ENCODE data around the gene RPL21. TPM values are rescaled to one million over a fixed set of nuclear protein-coding genes. Genes with fewer than 3 reads are reported as not detected.

The RPL21 gene
- total RNA-seq, 1 donor from 2014 or later: 377 TPM

GRCh38 chr13:27271570-27272096 lies 20.3 kb downstream of the RPL21 start:
- Histone ChIP-seq H3K4me3 (peak overlapping the region; percentile 67 to 84), H3K4me1 (peaks cover 4 to 30% of the 10 kb centered on the region in 2 donors), H3K36me3 (peaks cover 0 to 10% of the 10 kb centered on the region in 2 donors), H3K9me3 (no peaks in the 10 kb centered on the region), H3K27me3 (no peaks in the 10 kb centered on the region), H3K27ac (peak overlapping the region; percentile 91 to 93)
- intact Hi-C loops (cut with DNase I): loop anchor here (2.0 to 10.0 kb wide), 5 partner anchors 86 to 863 kb away; partner anchors contain the start of genes LNX2, PAN3 and POLR1D
- TF ChIP-seq CTCF (IDR thresholded peaks at IDR 0.05): no peak
- DNase-seq (ENCODE audit: low spot score in 2 of 2): no peak

GRCh38 chr13:27273658-27274425 lies 22.5 kb downstream of the RPL21 start:
- TF ChIP-seq CTCF (IDR thresholded peaks at IDR 0.05): no peak

GRCh38 chr13:27274631-27275030 lies 23.3 kb downstream of the RPL21 start:
- no peak for DNase-seq (ENCODE audit: low spot score in 2 of 2)
- H3K4me3 ChIP-seq: no peak overlapping the region
- H3K9me3 ChIP-seq: no peaks in the 10 kb centered on the region
- H3K27me3 ChIP-seq: no peaks in the 10 kb centered on the region
- H3K27ac ChIP-seq: peak overlapping the region; percentile 82
- peaks cover 4 to 30% of the 10 kb centered on the region in 2 donors for H3K4me1 ChIP-seq
- peaks cover 0 to 10% of the 10 kb centered on the region in 2 donors for H3K36me3 ChIP-seq
- no peak for TF ChIP-seq CTCF (IDR thresholded peaks at IDR 0.05)
- intact Hi-C loops (cut with DNase I): loop anchor here (5.0 to 10.0 kb wide), 4 partner anchors 83 to 860 kb away; partner anchors contain the start of genes LNX2, PAN3 and POLR1D

More at GRCh38 chr13:27273658-27274425, 22.5 kb downstream of the RPL21 start:
- intact Hi-C loops (cut with DNase I): loop anchor here (5.0 to 10.0 kb wide), 4 partner anchors 83 to 861 kb away; partner anchors contain the start of genes LNX2, PAN3 and POLR1D
- Histone ChIP-seq H3K9me3 (no peaks in the 10 kb centered on the region), H3K36me3 (peaks cover 0 to 10% of the 10 kb centered on the region in 2 donors), H3K4me3 (peak overlapping the region in 1 of 2 donors; percentile 67), H3K4me1 (peaks cover 4 to 30% of the 10 kb centered on the region in 2 donors), H3K27me3 (no peaks in the 10 kb centered on the region), H3K27ac (peak overlapping the region; percentile 82 to 91)
- DNase-seq (ENCODE audit: low spot score in 2 of 2): peak; percentile 38 to 90

GRCh38 chr13:27276188-27276587 lies 24.8 kb downstream of the RPL21 start:
- Histone ChIP-seq H3K27ac (peak overlapping the region; percentile 5 to 82), H3K27me3 (no peaks in the 10 kb centered on the region), H3K4me1 (peaks cover 4 to 23% of the 10 kb centered on the region in 2 donors), H3K4me3 (no peak overlapping the region), H3K36me3 (peaks cover 0 to 10% of the 10 kb centered on the region in 2 donors), H3K9me3 (no peaks in the 10 kb centered on the region)
- no peak for TF ChIP-seq CTCF (IDR thresholded peaks at IDR 0.05)
- no peak for DNase-seq (ENCODE audit: low spot score in 2 of 2)
- intact Hi-C loops (cut with DNase I): loop anchor here (10.0 kb wide), 1 partner anchor 859 kb away; the partner anchor contains the start of gene PAN3

DNA sequence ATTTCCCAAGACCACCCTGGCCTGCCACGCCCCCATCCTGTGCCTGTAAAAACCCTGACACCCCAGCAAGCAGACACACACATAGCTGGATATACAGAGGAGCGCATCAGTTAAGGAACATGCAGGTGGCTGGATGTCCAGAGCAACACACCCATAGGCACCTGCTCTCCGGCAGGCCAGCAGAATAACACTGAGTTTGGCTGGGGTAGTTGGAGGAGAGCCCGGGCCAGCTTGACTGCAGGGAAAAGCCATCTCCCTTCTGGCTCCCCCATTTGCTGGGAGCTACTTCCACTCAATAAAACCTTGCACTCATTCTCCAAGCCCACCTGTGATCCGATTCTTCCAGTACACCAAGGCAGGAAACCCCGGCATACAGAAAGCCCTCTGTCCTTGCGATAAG lies 28.1 kb downstream of the RPL21 start:
- Histone ChIP-seq H3K27ac (no peak overlapping the region), H3K9me3 (no peaks in the 10 kb centered on the region), H3K4me3 (no peak overlapping the region), H3K36me3 (no peaks in the 10 kb centered on the region), H3K4me1 (peaks cover 0 to 10% of the 10 kb centered on the region in 2 donors), H3K27me3 (no peaks in the 10 kb centered on the region)
- intact Hi-C loops (cut with DNase I): loop anchor here (10.0 kb wide), 1 partner anchor 855 kb away; the partner anchor contains the start of gene PAN3
- DNase-seq (ENCODE audit: low spot score in 2 of 2): no peak
- TF ChIP-seq CTCF (IDR thresholded peaks at IDR 0.05): no peak
